Gastroesophageal sphincter (tissue), 4 donors: Measurements from ENCODE around the gene MCFD2. TPM values are rescaled to one million over a fixed set of nuclear protein-coding genes. Genes with fewer than 3 reads are reported as not detected.

Source experiments
- ATAC-seq: fragments of 150-250 bp; one replicate; pipeline ENCODE4 v1.9.1; 2016; ENCODE audit warnings: mild to moderate bottlenecking, moderate library complexity
- H3K27ac ChIP-seq, 4 donors: fragments of 200-600 bp; sonication (generic) in 3 of 4; 1 replicate in 3 of 4; 2 replicates in 1 of 4; pipeline ENCODE4 v1.5.1; 2016 to 2019
- H3K27me3 ChIP-seq: fragments of 200-600 bp; sonication (generic); one replicate; pipeline ENCODE4 v1.5.1; 2019
- H3K36me3 ChIP-seq, 2 donors: fragments of 200-600 bp; sonication (generic); one replicate each; pipeline ENCODE4 v1.5.1; 2019; ENCODE audit warnings: control low read depth in 1 of 2
- H3K4me1 ChIP-seq, 3 donors: fragments of 200-600 bp; sonication (generic); 1 replicate in 2 of 3; 2 replicates in 1 of 3; pipeline ENCODE4 v1.5.1; 2016 to 2019; ENCODE audit warnings: control low read depth in 2 of 3
- H3K4me3 ChIP-seq, 2 donors: fragments of 200-600 bp; sonication (generic); one replicate each; pipeline ENCODE4 v1.5.1; 2019; ENCODE audit warnings: mild to moderate bottlenecking in 1 of 2, moderate library complexity in 1 of 2
- H3K9me3 ChIP-seq, 3 donors: fragments of 200-600 bp; sonication (generic); one replicate each; pipeline ENCODE4 v1.5.1; 2017 to 2019; ENCODE audit warnings: control low read depth in 2 of 3
- EP300 ChIP-seq: sonication (generic); formaldehyde crosslinking; IDR thresholded peaks from one replicate; pipeline ENCODE4 v1.6.1; 2017; ENCODE audit warnings: antibody characterized with exemption, mild to moderate bottlenecking
- POLR2A ChIP-seq, 2 donors: fragments of 450-650 bp; IDR thresholded peaks; one replicate each; pipeline ENCODE4 v1.6.1; 2017; ENCODE audit warnings: antibody characterized with exemption in 2 of 2, mild to moderate bottlenecking in 2 of 2, moderate library complexity in 1 of 2
- POLR2AphosphoS5 ChIP-seq: sonication (generic); formaldehyde crosslinking; IDR thresholded peaks from one replicate; pipeline ENCODE4 v1.6.1; 2017; ENCODE audit warnings: antibody characterized with exemption
- WGBS, 2 donors: methylation state at CpG; one replicate each; pipeline ENCODE4 v1.1.5; 2018; ENCODE audit warnings: low coverage in 1 of 2; 5-methylcytosine and 5-hydroxymethylcytosine counted together
- total RNA-seq, 4 donors: library from RNA; depleted of rRNA; stranded (reverse); fragments of >200 nt; gene quantifications; one replicate each; pipeline ENCODE4 v1.1.0, GENCODE V29; 2016
- TF ChIP-seq, protein P1 (sequence below), 4 experiments: fragments of 200-600 bp in 2 of 4; fragments of 450-650 bp in 2 of 4; sonication (generic) in 1 of 4; IDR thresholded peaks; one replicate each; pipeline ENCODE4 v1.5.1; 2017 to 2019; ENCODE audit warnings: antibody characterized with exemption in 4 of 4, mild to moderate bottlenecking in 2 of 4, moderate library complexity in 2 of 4

MCFD2 gene
- total RNA-seq, 4 donors from 2014 or later = 81.7 to 89.5 (median 85.4) TPM

DNA sequence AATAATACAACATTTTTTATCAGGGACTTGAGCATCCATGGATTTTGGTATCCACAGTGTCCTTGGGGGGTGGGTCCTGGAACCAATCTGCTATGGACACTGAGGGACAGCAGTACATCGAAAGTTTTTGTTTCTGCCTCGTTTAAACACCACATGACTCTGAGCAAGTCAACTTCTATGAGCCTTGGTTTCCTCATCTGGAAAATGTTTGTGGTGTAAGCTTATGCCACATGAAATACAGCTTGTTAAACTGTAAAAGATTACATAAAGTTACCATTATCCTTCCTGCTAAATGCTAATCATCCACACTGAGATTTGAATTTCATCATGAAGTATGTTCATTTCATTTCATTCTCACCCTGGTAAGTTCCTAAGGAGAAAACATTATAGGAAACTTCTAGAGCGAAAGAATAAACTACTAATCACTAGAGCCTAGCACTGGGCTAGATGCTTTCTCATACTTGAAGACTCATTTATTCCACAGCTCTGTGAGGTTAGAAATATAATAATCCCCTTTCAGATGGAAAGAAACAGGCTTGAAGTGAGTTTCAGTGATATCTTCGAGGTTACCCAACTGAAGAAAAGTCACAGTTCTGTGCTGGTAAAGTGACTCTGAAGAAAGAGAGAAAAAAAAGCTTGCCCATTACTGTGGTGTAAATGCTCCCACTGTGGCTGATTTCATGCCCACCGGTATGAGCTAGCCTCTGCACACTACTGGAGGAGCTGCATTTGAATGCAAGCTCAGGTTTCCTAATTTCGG lies 29.2 kb downstream of the MCFD2 start:
- H3K27ac ChIP-seq = no peak overlapping the region
- no peak overlapping the region for H3K4me3 ChIP-seq
- ATAC-seq = no peak
- 91 to 94% methylated on average over 5 to 6 of the region's 6 CpGs for WGBS, 2 donors
- H3K36me3 ChIP-seq = no peaks in the 10 kb centered on the region
- H3K9me3 ChIP-seq = no peaks in the 10 kb centered on the region
- no peak for TF ChIP-seq EP300
- no peak for TF ChIP-seq POLR2AphosphoS5
- no peak for TF ChIP-seq POLR2A (IDR thresholded peaks at IDR 0.05)
- TF ChIP-seq, protein P1, sequence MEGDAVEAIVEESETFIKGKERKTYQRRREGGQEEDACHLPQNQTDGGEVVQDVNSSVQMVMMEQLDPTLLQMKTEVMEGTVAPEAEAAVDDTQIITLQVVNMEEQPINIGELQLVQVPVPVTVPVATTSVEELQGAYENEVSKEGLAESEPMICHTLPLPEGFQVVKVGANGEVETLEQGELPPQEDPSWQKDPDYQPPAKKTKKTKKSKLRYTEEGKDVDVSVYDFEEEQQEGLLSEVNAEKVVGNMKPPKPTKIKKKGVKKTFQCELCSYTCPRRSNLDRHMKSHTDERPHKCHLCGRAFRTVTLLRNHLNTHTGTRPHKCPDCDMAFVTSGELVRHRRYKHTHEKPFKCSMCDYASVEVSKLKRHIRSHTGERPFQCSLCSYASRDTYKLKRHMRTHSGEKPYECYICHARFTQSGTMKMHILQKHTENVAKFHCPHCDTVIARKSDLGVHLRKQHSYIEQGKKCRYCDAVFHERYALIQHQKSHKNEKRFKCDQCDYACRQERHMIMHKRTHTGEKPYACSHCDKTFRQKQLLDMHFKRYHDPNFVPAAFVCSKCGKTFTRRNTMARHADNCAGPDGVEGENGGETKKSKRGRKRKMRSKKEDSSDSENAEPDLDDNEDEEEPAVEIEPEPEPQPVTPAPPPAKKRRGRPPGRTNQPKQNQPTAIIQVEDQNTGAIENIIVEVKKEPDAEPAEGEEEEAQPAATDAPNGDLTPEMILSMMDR (IDR thresholded peaks at IDR 0.05) = no peak
- peaks cover 0 to 34% (median 5%) of the 10 kb centered on the region in 3 donors for H3K4me1 ChIP-seq
- no peaks in the 10 kb centered on the region for H3K27me3 ChIP-seq

DNA sequence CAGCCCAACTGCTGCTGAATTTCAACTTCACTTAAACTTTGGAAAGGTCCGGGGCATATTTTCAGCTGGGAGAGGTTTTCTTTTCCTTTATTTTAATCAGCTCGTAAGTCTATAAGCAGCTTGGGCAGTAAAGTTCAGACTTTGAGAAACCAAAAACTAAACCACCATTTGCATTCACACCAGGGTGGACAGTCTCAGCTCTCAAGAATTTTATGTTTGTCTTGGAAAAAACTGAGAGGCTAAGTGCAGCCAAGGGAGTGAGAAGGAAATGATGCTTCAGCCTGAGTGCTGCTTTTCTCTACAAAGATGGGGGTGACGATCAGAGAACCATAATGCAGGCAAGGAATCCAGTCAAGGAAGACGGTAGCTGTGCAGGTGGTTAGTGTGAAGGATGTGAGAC lies 30.2 kb downstream of the MCFD2 start:
- Histone ChIP-seq H3K4me1 (peaks cover 0 to 42% (median 8%) of the 10 kb centered on the region in 3 donors), H3K27ac (no peak overlapping the region), H3K4me3 (no peak overlapping the region), H3K9me3 (no peaks in the 10 kb centered on the region), H3K36me3 (no peaks in the 10 kb centered on the region), H3K27me3 (no peaks in the 10 kb centered on the region)
- no peak for TF ChIP-seq EP300
- TF ChIP-seq POLR2A (IDR thresholded peaks at IDR 0.05) = no peak
- TF ChIP-seq POLR2AphosphoS5 = no peak
- TF ChIP-seq, protein P1 (IDR thresholded peaks at IDR 0.05) = no peak
- 57 to 73% methylated on average over 2 to 3 of the region's 4 CpGs for WGBS, 2 donors
- no peak for ATAC-seq

DNA sequence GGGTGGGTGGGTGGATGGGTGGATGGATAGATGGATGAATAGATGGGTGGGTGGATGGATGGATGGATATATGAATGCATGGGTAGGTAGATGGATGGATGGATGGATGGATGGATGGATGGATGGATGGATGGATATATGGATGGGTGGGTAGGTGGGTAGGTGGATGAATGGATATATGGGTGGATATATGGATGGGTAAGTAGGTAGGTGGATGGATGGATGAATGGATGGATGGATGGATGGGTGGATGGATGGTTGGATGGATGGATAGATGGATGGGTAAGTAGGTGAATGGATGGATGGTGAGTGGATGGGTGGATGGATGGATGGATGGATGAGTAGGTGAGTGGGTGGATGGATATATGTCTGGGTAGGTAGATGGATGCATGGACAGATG lies 36.1 kb downstream of the MCFD2 start:
- Histone ChIP-seq H3K27ac (no peak overlapping the region), H3K4me1 (peaks cover 0 to 66% (median 21%) of the 10 kb centered on the region in 3 donors), H3K9me3 (no peaks in the 10 kb centered on the region), H3K4me3 (no peak overlapping the region), H3K36me3 (no peaks in the 10 kb centered on the region), H3K27me3 (no peaks in the 10 kb centered on the region)
- TF ChIP-seq POLR2A (IDR thresholded peaks at IDR 0.05) = no peak
- TF ChIP-seq EP300 = no peak
- TF ChIP-seq POLR2AphosphoS5 = no peak
- TF ChIP-seq, protein P1 (IDR thresholded peaks at IDR 0.05) = no peak
- ATAC-seq = no peak

DNA sequence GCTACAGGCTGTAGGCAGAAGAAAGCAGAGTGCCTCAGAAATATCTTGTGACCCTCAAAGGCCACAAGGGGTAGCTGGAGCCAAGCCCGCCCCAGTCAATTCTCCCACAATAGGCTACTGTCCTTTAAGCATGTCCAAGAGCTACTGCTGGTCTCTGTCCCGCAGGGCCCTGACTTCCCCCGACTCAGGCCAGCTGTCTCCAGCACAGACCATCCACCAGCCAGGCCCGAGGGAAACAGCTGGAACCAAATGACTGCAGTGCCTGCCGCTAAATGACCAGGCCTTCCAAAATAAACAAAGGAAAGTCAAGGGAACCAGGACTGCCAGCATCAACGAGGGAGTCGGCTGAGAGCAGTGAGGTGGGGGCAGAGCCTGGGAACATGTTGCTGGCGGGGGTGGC lies 36.7 kb downstream of the MCFD2 start:
- Histone ChIP-seq H3K27me3 (no peaks in the 10 kb centered on the region), H3K4me1 (peaks cover 1 to 72% (median 28%) of the 10 kb centered on the region in 3 donors), H3K4me3 (no peak overlapping the region), H3K27ac (peak overlapping the region in 2 of 4 donors; percentile 3 to 46), H3K9me3 (no peaks in the 10 kb centered on the region), H3K36me3 (no peaks in the 10 kb centered on the region)
- no peak for TF ChIP-seq EP300
- TF ChIP-seq, protein P1 (IDR thresholded peaks at IDR 0.05) = no peak
- TF ChIP-seq POLR2A (IDR thresholded peaks at IDR 0.05) = no peak
- no peak for TF ChIP-seq POLR2AphosphoS5
- WGBS, 2 donors = 31 to 40% methylated on average over 2 to 4 of the region's 8 CpGs
- peak; percentile 35 for ATAC-seq
